NCI-H1105 treated with DMSO at 0.1 percent for 48 hours (cell line): ENCODE measurements around the gene LPA.
"Not testable (repeated sequence)": the region's sequence is repeated elsewhere in the genome, so short reads cannot be mapped to it uniquely, and the experiment has no call there.

Experiments used
- DNase-seq: peaks from one replicate; lab custom pipeline; 2025; lab: John Stamatoyannopoulos, UW

LPA gene

GRCh38 chr6:160667639-160668481 lies 3.8 kb upstream of the LPA start:
- peak; percentile 80 for DNase-seq

- DNase-seq, result no peak
Measured at GRCh38 chr6:160662842-160663241, 1.2 kb downstream of the LPA start.

DNA sequence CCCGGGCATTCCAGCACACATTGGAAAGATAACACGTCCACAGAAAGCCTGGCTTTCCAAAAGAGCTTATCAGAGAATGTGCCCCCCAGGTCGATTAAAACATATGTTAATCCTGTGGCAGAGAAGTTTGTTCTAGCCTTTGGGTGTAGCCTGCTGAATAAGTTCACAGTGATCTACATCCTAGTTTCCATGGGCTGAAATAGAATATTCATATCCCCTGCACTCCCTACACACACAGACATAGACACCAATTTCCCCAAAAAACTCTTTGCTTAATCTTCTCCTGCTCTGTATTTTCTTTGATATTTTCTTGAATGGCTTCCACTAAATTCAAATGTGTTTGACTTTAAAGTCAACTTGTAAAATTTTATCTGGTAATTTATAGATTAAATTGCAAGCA lies 1.6 kb downstream of the LPA start:
- DNase-seq, result no peak

DNA sequence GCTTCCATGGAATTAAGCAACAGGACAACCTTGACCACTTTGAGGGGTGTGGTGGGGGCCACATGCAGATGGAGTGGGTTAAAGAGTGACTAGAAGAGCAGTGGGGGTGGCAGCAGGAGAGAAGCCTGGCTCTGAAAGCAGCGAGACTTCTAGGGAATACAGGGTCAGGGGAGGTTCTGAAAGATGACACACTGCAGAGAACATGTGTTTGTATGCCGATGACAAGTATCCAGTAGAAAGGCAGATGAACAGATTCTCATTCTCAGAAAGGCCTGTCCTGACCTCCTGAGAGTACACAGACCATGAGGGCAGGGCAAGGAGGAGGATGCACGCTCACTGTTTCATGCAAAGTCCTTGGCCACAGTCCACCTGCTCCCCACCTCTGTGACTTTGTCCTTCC lies 2.9 kb downstream of the LPA start:
- no peak for DNase-seq

DNA sequence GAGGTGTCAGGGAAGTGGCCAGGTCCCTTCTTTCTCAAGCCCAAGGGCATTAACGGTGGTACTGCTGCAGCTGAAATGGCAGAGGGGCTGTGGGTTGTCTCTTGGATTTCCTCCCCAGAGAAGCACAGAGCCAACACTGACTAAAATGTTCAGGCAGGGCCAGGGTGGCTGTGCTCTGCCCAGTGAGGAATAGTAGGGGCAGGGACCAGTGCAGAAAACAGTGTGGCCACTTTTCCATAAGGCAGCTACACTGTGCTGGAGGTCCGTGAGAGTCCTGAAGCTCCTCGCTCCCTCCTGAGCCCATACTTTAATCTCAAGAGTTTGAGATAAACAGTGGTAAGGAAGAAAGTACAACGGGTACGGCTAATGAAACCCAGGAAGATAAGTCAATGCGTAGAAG lies 4.5 kb downstream of the LPA start:
- no peak for DNase-seq

GRCh38 chr6:160634706-160635105 lies 29.4 kb downstream of the LPA start:
- DNase-seq, result no peak

DNA sequence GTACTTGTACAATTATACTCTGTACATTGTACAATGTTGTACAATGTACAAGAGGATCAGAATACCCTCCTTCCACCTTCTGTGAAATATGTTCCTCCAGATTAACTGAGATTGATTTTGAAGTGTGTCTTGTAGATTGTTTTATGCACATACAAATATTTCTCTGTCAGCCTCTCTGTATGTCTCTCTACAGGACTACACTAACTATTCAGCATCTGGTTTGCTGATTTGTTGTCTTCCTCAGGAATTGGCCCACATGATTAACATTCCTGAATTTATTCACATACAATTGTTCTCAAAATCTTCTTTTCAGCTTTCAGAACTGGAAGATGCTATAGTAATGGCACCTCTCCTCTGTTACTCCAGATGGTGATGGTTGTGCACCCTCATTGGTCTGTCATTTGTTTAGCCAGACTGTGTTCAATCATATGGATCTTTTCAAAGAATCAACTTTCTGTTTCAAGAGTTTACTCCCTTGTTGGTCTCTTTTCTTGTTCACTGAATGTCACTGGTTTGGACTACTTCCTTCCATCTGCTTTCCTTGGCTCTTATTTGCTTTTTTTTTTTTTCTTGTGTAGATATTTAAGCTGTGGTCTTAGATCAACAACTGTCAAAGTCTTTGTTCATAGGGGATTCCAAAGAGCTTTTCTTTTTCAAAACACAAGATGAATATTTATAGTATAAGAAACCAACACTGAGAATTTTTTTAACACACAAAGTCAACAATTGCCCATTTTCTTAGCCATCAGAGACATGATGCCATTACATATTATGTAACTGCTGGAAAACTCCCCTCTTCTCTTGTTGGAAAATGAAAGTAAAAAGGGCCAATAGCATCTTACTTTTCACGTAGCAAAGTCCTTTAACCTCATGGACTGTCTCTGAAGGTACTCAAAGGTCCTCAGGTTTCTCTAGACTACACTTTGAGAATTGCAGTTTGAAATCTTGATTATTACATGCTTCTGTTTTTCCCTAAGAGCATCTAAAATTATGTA lies 67.9 kb downstream of the LPA start:
- no peak for DNase-seq

DNA sequence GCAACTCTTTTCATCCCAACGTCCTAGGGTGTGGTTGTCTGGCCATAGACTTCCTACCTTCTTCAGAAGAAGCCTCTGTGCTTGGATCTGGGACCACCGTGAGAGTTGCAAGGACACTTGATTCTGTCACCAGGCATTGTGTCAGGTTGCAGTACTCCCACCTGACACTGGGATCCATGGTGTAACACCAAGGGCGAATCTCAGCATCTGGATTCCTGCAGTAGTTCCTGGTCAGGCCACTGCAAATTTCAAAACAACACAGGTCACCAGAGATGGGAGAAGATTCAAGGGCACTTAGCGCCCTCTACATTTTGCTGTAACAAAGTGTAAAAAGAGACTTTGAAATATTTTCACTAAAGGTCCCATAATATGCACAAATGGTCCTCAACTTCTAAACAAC lies 68.8 kb downstream of the LPA start:
- DNase-seq, result not testable (repeated sequence)

DNA sequence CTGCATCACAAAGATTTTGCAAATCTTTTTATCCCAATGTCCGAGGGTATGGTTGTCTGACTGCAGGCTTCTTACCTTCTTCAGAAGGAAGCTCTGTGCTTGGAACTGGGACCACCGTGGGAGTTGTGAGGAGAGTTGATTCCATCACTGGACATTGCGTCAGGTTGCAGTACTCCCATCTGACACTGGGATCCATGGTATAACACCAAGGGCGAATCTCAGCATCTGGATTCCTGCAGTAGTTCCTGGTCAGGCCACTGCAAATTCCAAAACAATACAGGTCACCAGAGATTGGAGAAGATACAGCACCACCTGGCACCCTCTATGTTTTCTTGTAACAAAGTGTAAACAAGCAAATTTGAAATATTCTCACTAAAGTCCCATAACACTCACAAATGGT lies 77.7 kb downstream of the LPA start:
- DNase-seq, result no peak

- DNase-seq, result no peak
Measured at GRCh38 chr6:160583794-160584193, 80.3 kb downstream of the LPA start.

GRCh38 chr6:160581406-160581805 lies 82.7 kb downstream of the LPA start:
- no peak for DNase-seq

DNA sequence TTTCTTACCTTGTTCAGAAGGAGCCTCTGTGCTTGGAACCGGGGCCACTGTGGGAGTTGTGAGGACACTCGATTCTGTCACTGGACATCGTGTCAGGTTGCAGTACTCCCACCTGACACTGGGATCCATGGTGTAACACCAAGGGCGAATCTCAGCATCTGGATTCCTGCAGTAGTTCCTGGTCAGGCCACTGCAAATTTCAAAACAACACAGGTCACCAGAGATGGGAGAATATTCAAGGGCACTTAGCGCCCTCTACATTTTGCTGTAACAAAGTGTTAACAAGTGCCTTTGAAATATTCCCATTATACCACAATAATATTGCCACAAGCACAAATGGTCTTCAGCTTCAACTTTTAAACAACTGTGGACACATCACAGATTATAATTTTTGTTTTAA lies 85.6 kb downstream of the LPA start:
- DNase-seq, result not testable (repeated sequence)

- DNase-seq, result no peak
Measured at GRCh38 chr6:160573943-160574342, 90.1 kb downstream of the LPA start.

DNA sequence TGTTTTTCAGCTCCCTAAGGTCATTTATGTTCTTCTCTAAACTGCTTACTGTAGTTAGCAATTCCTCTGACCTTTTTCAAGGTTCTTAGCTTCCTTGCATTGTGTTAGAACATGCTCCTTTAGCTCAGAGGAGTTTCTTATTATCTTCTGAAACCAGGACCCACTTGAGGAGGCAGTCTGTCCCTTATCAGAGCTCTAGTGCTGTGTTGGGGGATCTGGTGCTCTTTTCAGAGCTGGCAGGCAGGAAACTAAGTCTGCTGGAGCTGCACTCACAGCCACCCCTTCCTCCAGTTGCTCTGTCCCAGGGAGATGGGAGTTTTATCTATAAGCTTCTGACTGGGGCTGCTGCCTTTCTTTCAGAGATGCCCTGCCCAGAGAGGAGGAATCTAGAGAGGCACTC lies 92.9 kb downstream of the LPA start:
- not testable (repeated sequence) for DNase-seq

GRCh38 chr6:160544802-160545201 lies 119.3 kb downstream of the LPA start:
- DNase-seq, result no peak

- DNase-seq, result no peak
Measured at GRCh38 chr6:160535270-160535669, 128.8 kb downstream of the LPA start.

- DNase-seq, result peak; percentile 75
Measured at GRCh38 chr6:160534050-160534696, 129.9 kb downstream of the LPA start.

DNA sequence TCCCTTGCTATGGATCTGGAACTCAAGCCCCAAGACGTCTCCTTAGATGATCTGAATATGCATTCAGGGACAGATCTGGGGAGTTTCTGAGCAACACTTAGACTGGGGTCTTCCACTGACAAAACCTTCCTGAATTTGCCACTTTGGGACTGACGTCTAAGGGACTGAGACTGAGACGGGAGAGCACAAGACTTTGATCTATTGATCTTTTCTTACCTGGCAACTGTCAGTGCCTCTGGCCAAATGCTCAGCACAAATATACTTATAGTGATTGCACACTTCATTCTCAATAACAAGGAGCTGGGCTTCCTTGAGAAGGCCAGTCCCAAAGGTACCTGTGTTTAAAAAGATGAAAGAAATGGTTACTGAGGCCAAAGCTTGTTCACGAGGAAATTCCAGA lies 131.8 kb downstream of the LPA start:
- no peak for DNase-seq

DNA sequence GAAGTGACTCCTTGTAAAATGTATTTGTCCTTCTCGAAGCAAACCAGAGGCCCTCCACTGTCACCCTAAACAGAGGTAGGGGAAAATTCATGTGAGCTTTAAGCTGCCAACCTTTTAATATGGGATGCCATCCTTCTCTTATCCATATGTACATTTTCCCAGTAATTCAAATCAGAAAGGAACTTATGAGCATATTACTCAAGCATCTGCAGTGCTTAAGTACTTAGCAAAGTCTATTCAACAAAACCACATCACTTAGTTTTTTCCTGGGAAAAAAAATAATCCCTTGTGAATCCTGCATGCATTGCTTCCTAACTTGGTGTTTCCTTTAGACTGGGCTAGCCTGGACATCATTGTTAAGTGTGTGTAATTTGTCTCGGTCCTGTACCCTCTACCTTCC lies 132.2 kb downstream of the LPA start:
- DNase-seq, result no peak

DNA sequence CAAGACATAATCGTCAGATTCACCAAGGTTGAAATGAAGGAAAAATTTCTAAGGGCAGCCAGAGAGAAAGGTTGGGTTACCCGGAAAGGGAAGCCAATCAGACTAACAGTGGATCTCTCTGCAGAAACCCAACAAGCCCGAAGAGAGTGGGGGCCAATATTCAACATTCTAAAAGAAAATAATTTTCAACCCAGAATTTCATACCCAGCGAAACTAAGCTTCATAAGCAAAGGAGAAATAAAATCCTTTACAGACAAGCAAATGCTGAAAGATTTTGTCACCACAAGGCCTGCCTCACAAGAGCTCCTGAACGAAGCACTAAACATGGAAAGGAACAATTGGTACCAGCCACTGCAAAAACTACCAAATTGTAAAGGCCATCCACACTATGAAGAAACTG lies 134.6 kb downstream of the LPA start:
- not testable (repeated sequence) for DNase-seq

GRCh38 chr6:160523223-160523622 lies 140.9 kb downstream of the LPA start:
- DNase-seq, result no peak
